A549 (cell line): ENCODE data around the gene MVB12B. TPM values are rescaled to one million over a fixed set of nuclear protein-coding genes. Genes with fewer than 3 reads are reported as not detected.

Experiments used
- ATAC-seq, 2 experiments: fragments of 200-7000 bp in 1 of 2; fragments of >200 bp in 1 of 2; cut with Nextera tagmentation in 1 of 2; cut with Tn5 transposase in 1 of 2; 3 replicates each; pipeline versions ENCODE4 v1.8.0 to v1.9.1; 2018 to 2020; ENCODE audit warnings: mild to moderate bottlenecking in 1 of 2, moderate library complexity in 1 of 2
- CTCF ChIA-PET: fragments of 300-600 bp; sonication (Branson Sonifier 250); formaldehyde crosslinking; extraction: SDS; loops from one replicate; lab custom pipeline; 2021; ENCODE audit warnings: antibody characterized with exemption, inconsistent platforms; lab: Yijun Ruan, JAX
- POLR2A ChIA-PET: fragments of 350-600 bp; formaldehyde crosslinking; extraction: SDS; loops from one replicate; lab custom pipeline; 2021; ENCODE audit warnings: antibody characterized with exemption, inconsistent platforms; lab: Yijun Ruan, JAX
- DNase-seq, 2 experiments: peaks; one replicate each; pipeline versions ENCODE4 v3.0.0 to v3.0.0-alpha.2; 2011 to 2016; ENCODE audit warnings: low read depth in 1 of 2, low spot score in 1 of 2
- FAIRE-seq: peaks from 2 replicates; lab custom pipeline; 2011; peaks lifted over from hg19 to GRCh38; lab: Jason Lieb, UNC
- H3K27ac ChIP-seq, 2 experiments: fragments of >200 bp; sonication (Bioruptor Twin); formaldehyde crosslinking; 3 replicates each; pipeline ENCODE4 v1.5.1; 2016 to 2017
- H3K4me1 ChIP-seq: fragments of >200 bp; sonication (Bioruptor Twin); formaldehyde crosslinking; 3 replicates; pipeline ENCODE4 v1.6.1; 2016
- H3K4me2 ChIP-seq: fragments of >200 bp; sonication (Bioruptor Twin); formaldehyde crosslinking; 3 replicates; pipeline ENCODE4 v1.6.1; 2016
- H3K4me3 ChIP-seq: fragments of >200 bp; sonication (Bioruptor Twin); formaldehyde crosslinking; 3 replicates; pipeline ENCODE4 v1.5.1; 2016
- H3K9me3 ChIP-seq: fragments of >200 bp; sonication (Bioruptor Twin); formaldehyde crosslinking; 3 replicates; pipeline ENCODE4 v1.6.1; 2016
- CEBPB ChIP-seq, 2 experiments: fragments of >200 bp in 1 of 2; sonication (Bioruptor Twin) in 1 of 2; formaldehyde crosslinking in 1 of 2; IDR thresholded peaks; 2 replicates each; pipeline ENCODE4 v1.6.1; 2012 to 2016
- ESRRA ChIP-seq: fragments of 150-350 bp; IDR thresholded peaks from 2 replicates; pipeline ENCODE4 v1.6.1; 2014; ENCODE audit warnings: mild to moderate bottlenecking, low read length, borderline replicate concordance
- FOXS1 ChIP-seq: fragments of 250-450 bp; sonication (Bioruptor Pico); IDR thresholded peaks from 2 replicates; pipeline ENCODE4 v1.5.0; 2020; ENCODE audit warnings: mild to moderate bottlenecking, moderate library complexity
- HEYL ChIP-seq: fragments of 250-450 bp; sonication (Bioruptor Pico); IDR thresholded peaks from 2 replicates; pipeline ENCODE4 v1.8.0; 2021; ENCODE audit warnings: mild to moderate bottlenecking, moderate library complexity
- HOXB5 ChIP-seq: fragments of 250-450 bp; sonication (Bioruptor Pico); IDR thresholded peaks from 2 replicates; pipeline ENCODE4 v1.5.0; 2020; ENCODE audit warnings: mild to moderate bottlenecking, moderate library complexity
- JUN ChIP-seq, 2 experiments: fragments of >200 bp; sonication (Bioruptor Twin); formaldehyde crosslinking; IDR thresholded peaks; 2 replicates in 1 of 2; 3 replicates in 1 of 2; pipeline ENCODE4 v1.6.1; 2016 to 2017
- JUNB ChIP-seq: fragments of >200 bp; sonication (Bioruptor Twin); formaldehyde crosslinking; IDR thresholded peaks from 2 replicates; pipeline ENCODE4 v1.6.1; 2016
- MYC ChIP-seq: IDR thresholded peaks from 2 replicates; pipeline ENCODE4 v1.6.1; 2012; ENCODE audit warnings: mild to moderate bottlenecking, inconsistent platforms, low read length, improper control_type of control experiment, borderline replicate concordance
- NFE2L2 ChIP-seq: fragments of 150-350 bp; conservative IDR thresholded peaks from 2 replicates; pipeline ENCODE4 v1.6.1; 2014; ENCODE audit warnings: low read length
- NPAS2 ChIP-seq: fragments of 250-450 bp; sonication (Bioruptor Pico); IDR thresholded peaks from 2 replicates; pipeline ENCODE4 v1.8.0; 2022; ENCODE audit warnings: mild to moderate bottlenecking, moderate library complexity, borderline replicate concordance
- PBX3 ChIP-seq: IDR thresholded peaks from 2 replicates; pipeline ENCODE4 v1.6.1; 2012
- PHF8 ChIP-seq: fragments of 200-600 bp; sonication (generic); IDR thresholded peaks from 2 replicates; pipeline ENCODE4 v1.6.1; 2016; ENCODE audit warnings: low read depth, mild to moderate bottlenecking, antibody characterized with exemption, moderate library complexity, borderline replicate concordance
- RAD21 ChIP-seq, 2 experiments: fragments of >200 bp in 1 of 2; sonication (Bioruptor Twin) in 1 of 2; formaldehyde crosslinking in 1 of 2; IDR thresholded peaks in 1 of 2; conservative IDR thresholded peaks in 1 of 2; 2 replicates in 1 of 2; 3 replicates in 1 of 2; pipeline ENCODE4 v1.6.1; 2012 to 2018; ENCODE audit warnings: inconsistent platforms in 1 of 2
- RARB ChIP-seq: fragments of 250-450 bp; sonication (Bioruptor Pico); IDR thresholded peaks from 2 replicates; pipeline ENCODE4 v1.8.0; 2021; ENCODE audit warnings: mild to moderate bottlenecking, moderate library complexity
- REST ChIP-seq: fragments of 200-600 bp; sonication (generic); IDR thresholded peaks from 2 replicates; pipeline ENCODE4 v1.6.1; 2016; ENCODE audit warnings: antibody characterized with exemption, mild to moderate bottlenecking, moderate library complexity
- RNF2 ChIP-seq: fragments of 200-600 bp; sonication (generic); IDR thresholded peaks from 2 replicates; pipeline ENCODE4 v1.6.1; 2016; ENCODE audit warnings: low read depth, mild to moderate bottlenecking, antibody characterized with exemption, moderate library complexity, borderline replicate concordance
- TP53 ChIP-seq: fragments of 250-450 bp; sonication (Bioruptor Pico); IDR thresholded peaks from 2 replicates; pipeline ENCODE4 v1.5.0; 2021; ENCODE audit warnings: mild to moderate bottlenecking, moderate library complexity
- ZFP36 ChIP-seq: fragments of 450-650 bp; IDR thresholded peaks from 2 replicates; pipeline ENCODE4 v1.6.1; 2014; ENCODE audit warnings: borderline replicate concordance; ENCODE audit not compliant: partially characterized antibody
- ZNF302 ChIP-seq: fragments of 250-450 bp; sonication (Bioruptor Pico); IDR thresholded peaks from 2 replicates; pipeline ENCODE4 v1.9.0; 2021; ENCODE audit warnings: inconsistent platforms, mild to moderate bottlenecking, moderate library complexity
- WGBS: methylation state at CpG from one replicate; pipeline ENCODE4 v1.1.6; 2017; ENCODE audit errors: missing lambda C conversion rate; 5-methylcytosine and 5-hydroxymethylcytosine counted together
- polyA plus RNA-seq, 4 experiments: library from polyadenylated mRNA; depleted of rRNA in 3 of 4; stranded (reverse); fragments of >200 nt; fragmentation: RNase III in 1 of 4; extraction: RNeasy Plus Mini Kit Qiagen cat#74134 plus additional on column Dnase treatment in 1 of 4; gene quantifications; 2 replicates in 3 of 4; 3 replicates in 1 of 4; pipeline ENCODE4 v1.2.3, GENCODE V29; 2011 to 2017

The MVB12B gene
- polyA plus RNA-seq, 2 of the 4 experiments (the other 2 are of a cell fraction): 4.6 to 5.9 TPM

- no peak for TF ChIP-seq RNF2
- TF ChIP-seq PHF8: no peak
- no peak for TF ChIP-seq HOXB5 (CRISPR knock-in tag)
- TF ChIP-seq CEBPB (IDR thresholded peaks at IDR 0.05): no peak
- TF ChIP-seq NPAS2 (CRISPR knock-in tag): no peak
- TF ChIP-seq NFE2L2: no peak
- no peak for TF ChIP-seq RARB (CRISPR knock-in tag)
- TF ChIP-seq HEYL: no peak
- TF ChIP-seq RAD21 (conservative IDR thresholded peaks at IDR 0.05 in 1 of 2, IDR thresholded peaks at IDR 0.05 in 1 of 2): no peak
- TF ChIP-seq MYC: no peak
- TF ChIP-seq ZNF302: no peak
- no peak for TF ChIP-seq FOXS1
- TF ChIP-seq JUNB: no peak
- no peak for TF ChIP-seq JUN (IDR thresholded peaks at IDR 0.05)
- no peak for TF ChIP-seq TP53
- FAIRE-seq: no peak
- ATAC-seq: 0 out of 6 replicates have a peak, but pooled peaks of 1 of the 2 experiments have one; percentile 68
- H3K4me1 ChIP-seq: no peaks in the 10 kb centered on the region
- no peak overlapping the region for H3K4me3 ChIP-seq
- WGBS: 95% methylated on average over 10 of the region's 14 CpGs
- no peak overlapping the region for H3K27ac ChIP-seq
- H3K9me3 ChIP-seq: no peaks in the 10 kb centered on the region
- H3K4me2 ChIP-seq: no peak overlapping the region
- ChIA-PET POLR2A (no interaction called here), CTCF (interaction anchor here (0.8 kb wide), 1 partner anchor 43 kb away, joined by 3 read pairs; no protein-coding TSS in a partner anchor)
- DNase-seq: no peak
Observed at GRCh38 chr9:126448865-126449577, 122.4 kb downstream of the MVB12B start.

GRCh38 chr9:126449725-126450667, 123.4 kb downstream of the MVB12B start:
- Histone ChIP-seq H3K27ac (no peak overlapping the region), H3K9me3 (no peaks in the 10 kb centered on the region), H3K4me2 (no peak overlapping the region), H3K4me1 (no peaks in the 10 kb centered on the region), H3K4me3 (no peak overlapping the region)
- no peak for TF ChIP-seq PBX3
- TF ChIP-seq ZFP36: peak; percentile 8
- ChIA-PET POLR2A (no interaction called here), CTCF (interaction anchor here (0.8 to 2.9 kb wide), 5 partner anchors 8 to 64 kb away, joined by 3 to 11 read pairs (median 4); no protein-coding TSS in a partner anchor)
- 87% methylated on average over 12 of the region's 12 CpGs for WGBS
- ATAC-seq (no peak), FAIRE-seq (no peak), DNase-seq (no peak)

- no peak for ATAC-seq
- TF ChIP-seq REST: no peak
- no peak for TF ChIP-seq ESRRA
- TF ChIP-seq NPAS2 (CRISPR knock-in tag): no peak
- TF ChIP-seq, all 56 proteins: peak for 0
- Histone ChIP-seq H3K4me2 (no peak overlapping the region), H3K4me1 (no peaks in the 10 kb centered on the region), H3K9me3 (no peaks in the 10 kb centered on the region), H3K27ac (no peak overlapping the region), H3K4me3 (no peak overlapping the region)
- no peak for DNase-seq
- ChIA-PET CTCF (interaction anchor here (1.0 to 2.9 kb wide), 5 partner anchors 9 to 64 kb away, joined by 3 to 11 read pairs (median 4); no protein-coding TSS in a partner anchor), POLR2A (no interaction called here)
- WGBS: 96% methylated on average over 6 of the region's 6 CpGs
- FAIRE-seq: no peak
Observed at GRCh38 chr9:126450668-126451205, 124.1 kb downstream of the MVB12B start.
